Dermis microvascular lymphatic vessel endothelial cell (primary cell): ENCODE results near the gene GTF3A. TPM values are rescaled to one million over a fixed set of nuclear protein-coding genes. Genes with fewer than 3 reads are reported as not detected.

Experiments used
- DNase-seq, 2 donors: peaks; one replicate each; pipeline versions ENCODE4 v3.0.0 to v3.0.0-alpha.2; 2010; ENCODE audit warnings: low read depth in 2 of 2
- total RNA-seq: library from RNA; depleted of rRNA; stranded (reverse); fragments of >200 nt; gene quantifications from 2 replicates; pipeline ENCODE4 v1.2.1, GENCODE V29; 2014

GTF3A gene
- total RNA-seq, 1 donor from 2014 or later: 106 TPM

- peak; percentile 71 to 79 for DNase-seq
These were observed 22.7 kb downstream of the GTF3A start for GRCh38 chr13:27446986-27447583.

- DNase-seq: no peak
These were observed 23.9 kb downstream of the GTF3A start for GRCh38 chr13:27448308-27448707.

GRCh38 chr13:27449081-27449603, 24.7 kb downstream of the GTF3A start:
- DNase-seq: no peak

GRCh38 chr13:27449936-27450828, 25.8 kb downstream of the GTF3A start, which contains the start of gene MTIF3:
TSS of gene MTIF3 (minus strand) at chr13:27450564. CDS start at chr13:27440448, 10,116 bp downstream.
- DNase-seq: peak; percentile 90 to 95

GRCh38 chr13:27450921-27451471, 26.6 kb downstream of the GTF3A start:
- peak in 1 of 2 donors; percentile 19 for DNase-seq

GRCh38 chr13:27455331-27455855, 31.0 kb downstream of the GTF3A start:
- DNase-seq: no peak

- DNase-seq: no peak
These were observed 37.6 kb downstream of the GTF3A start for GRCh38 chr13:27461940-27462584.

GRCh38 chr13:27463500-27463899, 39.1 kb downstream of the GTF3A start:
- no peak for DNase-seq

- peak in 1 of 2 donors; percentile 52 for DNase-seq
These were observed 41.2 kb downstream of the GTF3A start for GRCh38 chr13:27465611-27466010.

GRCh38 chr13:27466513-27466912, 42.1 kb downstream of the GTF3A start:
- DNase-seq: no peak

GRCh38 chr13:27470075-27470820, 45.8 kb downstream of the GTF3A start:
- DNase-seq: no peak

GRCh38 chr13:27472441-27472840, 48.0 kb downstream of the GTF3A start:
- no peak for DNase-seq

- DNase-seq: no peak
These were observed 48.5 kb downstream of the GTF3A start for GRCh38 chr13:27472941-27473340.

GRCh38 chr13:27474751-27475268, 50.4 kb downstream of the GTF3A start:
- DNase-seq: no peak

GRCh38 chr13:27476943-27477703, 52.7 kb downstream of the GTF3A start:
- DNase-seq: no peak

GRCh38 chr13:27481766-27482165, 57.3 kb downstream of the GTF3A start:
- DNase-seq: peak in 1 of 2 donors; percentile 46

- no peak for DNase-seq
These were observed 58.6 kb downstream of the GTF3A start for GRCh38 chr13:27482983-27483382.

GRCh38 chr13:27483421-27483820, 59.0 kb downstream of the GTF3A start:
- no peak for DNase-seq
